Astrocyte of the hippocampus (primary cell): Measurements from ENCODE around the gene ALLC.
"Not testable (repeated sequence)": the region's sequence is repeated elsewhere in the genome, so short reads cannot be mapped to it uniquely, and the experiment has no call there.

ENCODE experiments used
- DNase-seq: peaks from one replicate; pipeline ENCODE4 v3.0.0; 2011; ENCODE audit warnings: low read depth, low spot score

The ALLC gene

GRCh38 chr2:3626118-3626811 is 31.7 kb upstream of the ALLC start:
- DNase-seq: no peak

- no peak for DNase-seq
Measured at GRCh38 chr2:3626812-3627499, 31.0 kb upstream of the ALLC start.

DNA sequence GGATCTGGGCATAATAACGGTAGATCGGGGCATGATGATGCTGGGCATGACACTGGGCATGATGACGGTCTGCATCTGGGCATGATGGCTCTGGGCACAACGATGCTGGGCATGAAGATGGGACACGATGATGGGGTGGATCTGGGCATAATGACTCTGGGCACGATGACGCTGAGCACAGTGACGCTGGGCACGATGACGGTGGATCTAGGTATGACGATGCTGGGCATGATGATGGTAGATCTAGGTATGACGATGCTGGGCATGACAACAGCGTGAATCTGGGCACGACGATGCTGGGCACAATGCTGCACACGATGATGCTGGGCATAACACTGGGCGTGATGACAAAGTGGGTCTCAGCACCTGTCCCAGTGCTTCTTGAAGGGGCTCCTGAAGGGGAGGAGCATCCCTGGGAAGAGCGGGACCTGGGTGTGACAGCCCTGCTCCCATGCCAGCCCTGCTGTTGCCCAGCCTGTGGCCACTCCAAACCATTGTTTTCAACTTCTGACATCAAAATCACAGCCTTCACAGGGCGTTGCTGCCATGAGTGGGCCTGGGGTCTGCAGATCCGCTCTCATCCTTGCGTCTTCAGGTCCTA is 30.4 kb upstream of the ALLC start:
- DNase-seq: no peak

GRCh38 chr2:3628241-3628679 is 29.7 kb upstream of the ALLC start:
- DNase-seq: no peak

DNA sequence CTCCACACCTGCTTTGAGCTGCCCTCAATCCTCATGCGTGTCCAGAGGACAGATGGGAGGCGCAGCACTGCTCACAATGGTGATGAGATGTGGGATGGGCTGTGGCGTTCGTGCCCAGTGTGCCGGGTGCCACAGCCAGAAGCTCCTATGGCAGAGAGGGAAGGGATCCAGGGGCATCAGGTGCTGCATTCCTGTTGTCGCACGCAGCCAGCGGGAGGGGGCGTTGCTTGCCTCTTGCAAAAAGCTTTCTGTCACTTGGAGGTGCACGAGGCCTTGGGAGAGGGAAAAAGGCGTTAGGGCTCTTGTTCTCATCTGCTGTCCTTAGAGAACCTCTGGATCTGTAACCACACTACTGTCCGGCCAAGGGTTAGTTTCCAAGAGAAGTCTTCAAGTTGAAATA is 29.2 kb upstream of the ALLC start:
- DNase-seq: no peak

- no peak for DNase-seq
Measured at GRCh38 chr2:3630631-3631030, 27.4 kb upstream of the ALLC start.

DNA sequence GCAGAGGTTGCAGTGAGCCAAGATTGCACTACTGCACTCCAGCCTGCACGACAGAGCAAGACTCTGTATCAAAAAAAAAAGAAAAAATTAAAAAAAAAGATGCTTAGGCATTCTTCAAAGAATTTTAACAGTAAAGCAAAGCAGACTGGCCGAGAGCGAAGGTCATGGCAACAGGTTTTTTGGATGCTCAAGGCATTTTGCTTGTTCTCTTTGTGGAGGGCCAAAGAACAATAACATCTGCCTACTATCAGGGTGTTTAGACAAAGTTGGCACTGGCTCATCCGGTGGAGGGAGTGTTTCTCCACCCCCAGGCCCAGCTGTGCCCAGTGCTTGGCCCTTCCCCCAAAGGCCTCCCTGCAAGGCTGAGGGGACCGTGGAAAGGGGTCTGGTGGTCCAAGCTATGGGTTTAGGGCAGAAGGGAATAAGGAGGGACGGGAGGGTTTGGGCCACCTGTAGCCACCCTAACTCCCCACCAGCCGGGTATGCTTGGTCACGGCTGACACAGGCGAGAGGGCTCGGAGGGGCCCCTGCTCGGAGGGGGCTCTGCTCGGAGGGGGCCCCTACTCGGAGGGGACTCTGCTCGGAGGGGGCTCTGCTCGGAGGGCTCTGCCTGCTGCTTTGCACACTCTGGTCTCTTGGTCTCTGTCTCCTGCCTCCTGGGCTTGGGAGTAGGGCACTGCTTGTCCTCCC is 26.7 kb upstream of the ALLC start:
- DNase-seq: no peak

DNA sequence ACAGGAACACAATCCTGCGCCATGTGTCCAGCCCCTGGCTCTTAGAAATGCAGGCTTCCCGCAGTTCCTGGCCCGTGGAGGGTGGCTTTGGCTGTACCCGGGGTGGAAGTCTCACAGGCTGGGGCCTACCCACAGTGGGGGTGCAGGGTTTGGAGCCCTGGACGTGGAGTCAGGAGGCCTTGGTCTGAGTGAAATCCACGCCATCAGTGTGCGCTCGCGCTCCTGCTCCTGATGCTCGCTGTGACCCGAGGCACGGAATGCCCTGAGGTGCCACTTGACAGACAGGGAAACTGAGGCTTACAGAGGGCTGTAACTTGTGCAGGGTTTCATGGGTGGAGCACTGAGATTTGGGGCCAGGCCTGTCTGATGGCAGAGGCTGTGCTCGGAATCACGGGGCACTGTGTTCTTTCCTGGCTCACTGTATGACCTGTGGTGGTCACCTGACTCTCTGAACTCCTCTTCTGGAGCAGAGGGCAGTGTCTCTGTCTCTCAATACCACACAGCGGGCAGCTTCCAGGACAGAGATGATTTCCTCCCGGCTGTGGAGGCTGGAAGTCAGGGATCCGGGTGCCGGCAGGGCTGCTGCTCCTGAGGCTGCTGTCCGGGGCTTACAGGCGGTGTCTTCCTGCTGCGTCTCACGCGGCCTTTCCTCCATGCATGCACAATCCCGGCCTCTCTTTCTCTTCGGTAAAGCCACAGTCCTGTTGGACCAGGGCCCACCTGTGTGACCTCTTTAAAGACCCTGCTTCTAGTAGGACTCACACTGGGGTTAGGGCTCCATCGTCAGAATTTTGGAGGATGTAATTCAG is 25.9 kb upstream of the ALLC start:
- DNase-seq: no peak

DNA sequence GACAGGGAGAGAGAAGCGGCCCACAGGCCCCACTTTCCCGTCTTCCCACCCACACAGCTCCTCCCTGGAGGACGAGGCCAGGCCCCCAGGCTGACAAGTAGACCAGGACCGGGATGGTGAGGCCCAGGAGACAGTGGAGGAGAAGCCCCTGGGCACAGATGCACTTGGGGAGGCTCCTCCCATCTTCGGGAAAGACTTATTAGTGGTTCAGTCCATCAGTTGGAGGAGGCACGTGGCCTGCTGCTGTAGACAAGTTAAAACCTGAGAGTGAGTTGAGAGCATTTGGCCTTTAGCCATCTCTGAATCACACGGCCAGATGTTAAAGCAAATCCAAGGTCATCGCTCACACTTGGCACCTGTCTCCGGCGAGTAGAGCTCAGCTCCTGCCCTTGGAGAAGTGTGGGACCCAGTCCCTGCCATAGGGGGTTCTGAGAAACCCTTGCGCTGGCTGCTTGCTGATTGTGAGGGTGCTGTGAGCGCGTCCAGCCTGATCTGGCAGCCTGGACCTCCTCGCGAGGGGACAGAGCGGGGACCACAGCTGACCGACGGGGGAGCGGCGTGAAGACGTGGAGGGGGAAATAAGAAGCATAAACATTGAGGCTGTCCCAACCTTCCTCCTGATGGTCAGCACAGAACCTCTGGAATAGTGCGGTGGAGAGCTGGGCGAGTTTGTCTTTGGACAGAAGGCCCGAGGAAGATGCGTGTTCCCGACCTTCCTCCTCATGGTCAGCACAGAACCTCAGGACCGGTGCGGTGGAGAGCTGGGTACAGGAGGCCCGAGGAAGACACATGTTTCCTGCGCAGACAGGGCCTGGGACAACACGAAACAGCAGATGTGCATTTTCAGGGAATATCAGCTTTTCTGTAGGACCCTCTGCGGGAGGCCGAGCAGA is 24.7 kb upstream of the ALLC start:
- no peak for DNase-seq

GRCh38 chr2:3633982-3634595 is 23.9 kb upstream of the ALLC start:
- no peak for DNase-seq

DNA sequence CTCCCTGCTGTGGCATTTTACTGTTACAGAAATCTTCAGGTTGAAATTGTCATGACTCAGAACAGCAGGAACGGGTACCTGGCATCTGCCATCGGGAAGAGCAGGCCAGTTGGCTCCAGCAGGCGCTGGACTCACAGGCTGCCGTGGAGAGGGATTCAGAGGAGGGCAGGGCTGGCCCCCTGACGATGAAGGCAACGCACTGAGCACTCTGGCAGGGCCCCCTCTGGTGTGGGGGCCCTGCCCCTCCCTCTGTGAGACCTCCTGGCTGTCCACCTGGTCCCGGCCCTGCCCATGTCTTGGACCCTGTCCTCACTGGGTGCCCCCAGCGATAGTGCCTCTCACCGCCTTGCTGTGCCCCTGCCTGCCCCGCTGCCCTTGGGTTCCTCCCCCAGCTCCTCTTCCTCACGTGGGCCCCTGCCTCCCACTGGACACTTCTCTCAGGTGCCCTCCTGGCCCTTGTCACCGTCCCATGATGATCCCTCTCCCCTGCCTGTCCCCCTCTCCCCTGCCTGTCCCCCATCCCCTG is 23.3 kb upstream of the ALLC start:
- no peak for DNase-seq

DNA sequence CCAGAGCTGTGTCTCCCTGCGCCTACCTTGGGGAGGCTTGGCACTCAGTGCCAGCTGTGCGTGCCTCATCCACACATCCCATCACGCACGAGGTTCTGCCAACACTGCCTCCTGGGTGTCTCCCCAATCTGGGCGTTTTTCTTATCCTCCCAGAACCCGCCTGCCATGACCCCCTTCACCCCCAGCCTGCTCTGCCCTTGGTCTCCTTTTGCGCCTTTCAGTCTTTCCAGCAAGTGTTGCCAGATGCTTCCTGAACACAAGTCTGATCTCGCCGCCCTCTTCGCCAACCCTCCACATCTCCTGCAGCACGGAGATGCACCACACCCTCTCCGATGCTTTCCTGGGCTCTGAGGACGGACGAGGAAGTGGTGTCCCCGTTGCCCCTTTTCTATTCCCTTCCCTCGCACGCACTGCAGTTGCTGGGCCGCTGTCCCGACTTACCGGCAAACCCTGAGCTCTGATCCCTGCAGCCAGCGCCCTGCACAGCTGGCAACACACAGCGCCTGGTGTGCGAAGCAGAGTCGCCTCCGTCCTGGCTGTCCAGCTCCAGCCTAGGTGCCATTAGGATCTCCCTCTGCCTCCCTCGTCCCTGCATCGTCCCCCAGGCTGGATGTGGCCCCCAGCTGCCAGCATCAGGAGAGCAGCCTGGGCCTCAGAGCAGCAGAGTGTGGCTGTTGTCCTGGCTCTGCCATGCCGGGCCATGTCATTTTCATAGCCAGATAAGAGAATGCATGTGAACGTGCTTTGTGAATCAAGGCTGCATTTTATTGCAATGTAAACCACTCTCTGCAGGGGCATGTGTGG is 22.6 kb upstream of the ALLC start:
- no peak for DNase-seq

- DNase-seq: not testable (repeated sequence)
Measured at GRCh38 chr2:3635975-3636327, 22.0 kb upstream of the ALLC start.

- DNase-seq: no peak
Measured at GRCh38 chr2:3636586-3637310, 21.3 kb upstream of the ALLC start.

DNA sequence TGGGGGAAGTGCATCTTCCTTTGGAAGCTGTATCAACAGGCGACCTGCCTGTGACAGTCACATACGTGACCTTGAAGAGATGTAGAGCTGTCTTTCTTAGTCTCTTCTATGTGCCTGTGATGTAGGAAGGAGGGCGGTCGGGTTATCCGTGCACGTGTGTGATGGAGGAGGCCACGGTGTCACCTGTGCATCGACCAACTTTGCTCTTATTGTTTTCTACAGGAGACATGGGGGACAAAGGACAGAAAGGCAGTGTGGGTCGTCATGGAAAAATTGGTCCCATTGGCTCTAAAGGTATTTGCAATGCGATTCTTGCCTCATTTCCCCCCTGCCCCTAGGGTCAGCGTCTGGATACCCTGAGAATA is 20.7 kb upstream of the ALLC start:
- DNase-seq: no peak

DNA sequence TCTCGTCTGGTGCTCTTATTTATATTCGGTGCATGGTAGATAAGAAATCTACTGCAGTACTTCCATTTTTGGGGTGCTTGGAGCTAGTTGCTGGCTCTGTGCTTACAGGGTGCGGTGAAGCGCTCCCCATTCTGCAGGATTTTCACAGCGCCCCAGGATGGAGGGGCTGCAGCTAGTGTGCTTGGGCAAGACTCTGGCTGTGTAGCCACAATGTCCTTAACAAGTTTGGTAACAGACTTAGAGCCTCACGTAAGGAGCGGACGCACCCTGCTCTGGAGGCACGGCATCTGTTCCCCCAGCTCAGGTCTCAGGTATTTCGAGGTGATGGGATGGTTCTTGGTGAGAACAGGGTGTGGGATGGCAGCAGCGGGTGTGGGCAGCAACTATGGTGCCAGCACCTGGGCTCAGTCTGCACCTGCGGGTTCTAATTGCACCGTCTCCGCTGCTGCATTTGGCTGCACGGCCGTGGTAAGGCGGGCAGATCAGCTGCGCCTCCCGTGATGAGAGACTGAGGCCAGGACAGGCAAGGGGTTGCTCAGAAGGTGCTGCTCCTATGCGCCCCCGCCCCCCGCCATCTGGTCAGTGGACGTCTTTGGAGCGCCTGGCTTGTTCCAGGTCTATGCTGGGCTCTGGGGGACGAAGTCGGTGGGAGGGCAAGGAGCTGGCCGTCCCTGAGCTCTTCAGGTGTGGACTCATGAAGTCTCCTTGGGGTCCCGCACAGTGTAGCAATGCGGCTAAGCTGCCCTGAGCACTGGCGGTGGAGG is 20.1 kb upstream of the ALLC start:
- no peak for DNase-seq

DNA sequence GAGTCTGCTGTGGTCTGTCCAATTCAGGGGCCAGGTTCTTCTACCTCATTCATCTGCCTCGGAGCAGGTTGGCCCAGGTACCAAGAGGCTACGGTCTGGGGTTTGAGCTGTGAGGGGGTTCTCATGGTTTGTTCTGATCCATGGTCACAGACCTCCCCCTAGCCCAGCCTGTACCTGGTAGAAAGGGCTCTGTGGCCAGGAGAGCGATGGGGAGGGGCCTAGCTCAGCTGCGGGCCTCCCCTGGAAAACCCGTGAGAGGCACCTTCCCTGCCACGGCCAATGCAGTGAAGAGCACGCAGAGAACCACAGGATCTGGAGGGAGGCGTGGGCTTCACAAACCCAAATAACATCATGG is 19.6 kb upstream of the ALLC start:
- DNase-seq: no peak
